NCI-H1694 treated with DMSO at 0.1 percent for 48 hours (cell line): ENCODE data around the gene AK3.
"Not testable (repeated sequence)": the region's sequence is repeated elsewhere in the genome, so short reads cannot be mapped to it uniquely, and the experiment has no call there.

Experiments used
- DNase-seq: peaks from one replicate; lab custom pipeline; 2025; lab: John Stamatoyannopoulos, UW

Gene AK3

GRCh38 chr9:4740638-4741364, at the start of gene AK3:
Gene AK3 (minus strand): TSS chr9:4741202. CDS start chr9:4741087, 115 bp downstream.
- peak; percentile 47 for DNase-seq

DNA sequence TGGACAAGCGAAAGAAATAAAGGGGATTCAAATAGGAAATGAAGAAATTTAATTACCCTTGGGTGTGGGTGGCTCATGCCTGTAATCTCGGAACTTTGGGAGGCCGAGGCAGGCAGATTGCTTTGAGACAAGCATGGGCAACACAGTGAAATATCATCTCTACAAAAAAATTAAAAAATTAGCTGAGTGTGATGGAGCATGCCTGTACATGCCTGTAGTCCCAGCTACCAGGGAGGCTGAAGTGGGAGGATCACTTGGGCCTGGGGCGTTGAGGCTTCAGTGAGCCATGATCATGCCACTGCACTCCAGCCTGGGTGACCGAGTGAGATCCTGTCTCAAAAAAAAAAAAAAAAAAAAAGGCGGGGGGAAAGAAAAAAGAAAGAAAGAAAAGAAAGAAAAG, 47.7 kb upstream of the AK3 start:
- DNase-seq = no peak

GRCh38 chr9:4787876-4788275, 46.9 kb upstream of the AK3 start:
- no peak for DNase-seq

GRCh38 chr9:4786599-4786998, 45.6 kb upstream of the AK3 start:
- no peak for DNase-seq

- no peak for DNase-seq
Observed at GRCh38 chr9:4784403-4784802, 43.4 kb upstream of the AK3 start.

DNA sequence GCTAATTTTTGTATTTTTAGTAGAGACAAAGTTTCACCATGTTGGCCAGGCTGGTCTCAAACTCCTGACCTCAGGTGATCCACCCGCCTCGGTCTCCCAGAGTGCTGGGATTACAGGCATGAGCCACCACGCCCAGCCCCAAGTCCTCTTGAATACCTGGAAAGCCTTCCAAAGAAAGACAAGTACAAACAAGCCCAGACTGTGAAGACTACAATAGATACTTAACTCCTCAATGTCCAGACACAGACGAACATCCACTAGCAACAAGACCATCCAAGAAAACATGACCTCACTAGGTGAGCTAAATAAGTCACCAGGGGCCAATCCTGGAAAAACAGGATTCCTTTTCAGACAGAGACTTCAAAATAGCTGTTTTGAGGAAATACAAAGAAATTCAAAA, 42.2 kb upstream of the AK3 start:
- DNase-seq = not testable (repeated sequence)

GRCh38 chr9:4781408-4781807, 40.4 kb upstream of the AK3 start:
- DNase-seq = no peak

- DNase-seq = no peak
Observed at GRCh38 chr9:4780651-4781050, 39.6 kb upstream of the AK3 start.

DNA sequence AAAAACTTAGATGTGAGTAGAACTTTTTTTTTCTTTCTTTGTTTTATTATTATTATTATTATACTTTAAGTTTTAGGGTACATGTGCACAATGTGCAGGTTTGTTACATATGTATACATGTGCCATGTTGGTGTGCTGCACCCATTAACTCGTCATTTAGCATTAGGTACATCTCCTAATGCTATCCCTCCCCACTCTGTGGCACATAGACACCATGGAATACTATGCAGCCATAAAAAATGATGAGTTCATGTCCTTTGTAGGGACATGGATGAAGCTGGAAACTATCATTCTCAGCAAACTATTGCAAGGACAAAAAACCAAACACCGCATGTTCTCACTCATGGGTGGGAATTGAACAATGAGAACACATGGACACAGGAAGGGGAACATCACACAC, 34.0 kb upstream of the AK3 start:
- not testable (repeated sequence) for DNase-seq

DNA sequence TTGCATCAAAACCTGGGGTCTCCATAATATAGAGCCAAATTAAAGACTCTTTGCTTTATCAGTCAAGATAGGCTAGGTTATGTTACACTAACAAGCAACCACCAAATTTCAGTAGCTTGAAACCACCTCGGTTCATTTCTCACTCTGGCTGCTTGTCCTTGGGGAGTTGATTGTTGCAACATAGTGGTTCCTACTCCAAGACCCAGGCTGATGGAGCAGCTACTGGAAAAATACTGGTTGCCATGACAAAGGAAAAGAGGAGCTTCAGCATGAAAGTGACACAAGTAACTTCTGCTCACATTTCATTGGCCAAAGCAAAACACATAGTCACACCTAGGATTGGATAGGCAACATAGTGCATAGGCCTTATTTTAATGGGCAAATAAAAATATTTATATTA, 33.2 kb upstream of the AK3 start:
- DNase-seq = no peak

GRCh38 chr9:4771788-4772187, 30.8 kb upstream of the AK3 start:
- no peak for DNase-seq

DNA sequence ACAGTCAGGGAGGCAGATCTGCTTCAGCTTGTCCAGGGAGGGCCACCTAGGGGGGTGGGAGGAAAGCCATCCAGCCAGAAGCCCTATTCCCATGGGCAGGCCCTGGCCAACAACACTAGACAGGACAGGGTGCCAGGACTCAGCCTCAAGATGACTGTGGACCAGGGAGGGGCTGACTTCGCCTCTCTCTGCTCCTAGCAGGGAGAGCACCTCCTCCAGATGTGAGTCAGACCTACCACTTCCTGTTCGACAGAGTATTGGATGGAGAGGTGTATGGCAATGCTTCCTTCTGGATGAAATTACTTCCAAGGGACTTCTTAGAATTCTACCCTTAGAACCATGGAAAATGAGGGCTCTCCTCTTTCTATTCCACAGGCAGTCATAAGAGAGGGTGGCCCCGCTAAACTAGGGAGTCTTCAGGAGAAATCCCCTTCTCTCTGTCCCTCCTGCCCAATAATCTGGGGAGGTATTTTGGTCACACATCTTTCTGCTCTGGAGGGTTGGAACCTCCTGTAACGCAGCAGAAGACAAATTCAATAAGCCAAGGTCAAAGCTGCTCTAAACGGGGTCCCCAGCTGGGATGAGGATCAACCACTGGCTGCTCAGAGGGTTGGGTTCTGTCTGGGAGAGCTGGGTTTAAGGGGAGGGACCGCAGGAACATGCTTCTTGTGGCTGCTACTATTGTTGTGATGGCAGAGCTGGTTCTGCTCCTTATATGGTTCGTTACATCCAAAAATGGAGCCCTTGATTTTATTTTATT, 28.5 kb upstream of the AK3 start:
- no peak for DNase-seq

DNA sequence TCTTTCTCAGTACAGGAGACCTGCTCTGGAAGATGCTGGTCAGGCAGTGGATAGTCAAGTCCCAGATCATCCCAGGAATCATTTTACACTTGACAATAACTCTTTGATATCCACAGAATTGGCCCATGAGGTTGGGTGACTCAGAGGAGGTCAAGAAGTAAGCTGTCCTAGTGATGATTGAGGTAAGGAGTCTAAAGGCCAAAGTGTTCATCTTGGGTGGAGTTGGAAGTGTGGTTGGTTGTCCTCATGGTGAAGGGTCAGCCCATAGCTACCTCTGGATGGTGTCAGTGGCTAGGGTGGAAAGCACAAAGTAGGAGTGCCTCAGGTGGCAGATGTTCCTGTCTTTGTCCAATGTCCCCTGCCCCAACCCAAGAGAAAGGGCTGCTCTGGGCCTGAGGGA, 27.7 kb upstream of the AK3 start:
- no peak for DNase-seq

DNA sequence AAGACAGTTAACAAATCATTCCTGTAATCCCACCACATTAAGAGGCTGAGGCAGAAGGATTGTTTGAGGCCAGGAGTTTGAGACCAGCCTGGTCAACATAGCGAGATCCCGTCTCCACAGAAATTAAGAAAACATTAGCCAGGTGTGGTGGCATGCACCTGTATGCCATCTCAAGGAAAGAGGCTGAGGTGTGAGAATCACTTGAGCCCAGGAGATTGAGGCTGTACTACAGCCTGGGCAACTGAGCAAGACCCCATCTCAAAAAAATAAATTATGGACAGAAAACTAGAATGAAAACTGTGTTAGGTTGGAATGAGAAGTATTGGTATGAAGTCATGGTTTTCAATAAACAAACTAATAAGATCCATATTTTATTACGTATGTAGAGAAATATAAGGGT, 23.0 kb upstream of the AK3 start:
- DNase-seq = no peak

DNA sequence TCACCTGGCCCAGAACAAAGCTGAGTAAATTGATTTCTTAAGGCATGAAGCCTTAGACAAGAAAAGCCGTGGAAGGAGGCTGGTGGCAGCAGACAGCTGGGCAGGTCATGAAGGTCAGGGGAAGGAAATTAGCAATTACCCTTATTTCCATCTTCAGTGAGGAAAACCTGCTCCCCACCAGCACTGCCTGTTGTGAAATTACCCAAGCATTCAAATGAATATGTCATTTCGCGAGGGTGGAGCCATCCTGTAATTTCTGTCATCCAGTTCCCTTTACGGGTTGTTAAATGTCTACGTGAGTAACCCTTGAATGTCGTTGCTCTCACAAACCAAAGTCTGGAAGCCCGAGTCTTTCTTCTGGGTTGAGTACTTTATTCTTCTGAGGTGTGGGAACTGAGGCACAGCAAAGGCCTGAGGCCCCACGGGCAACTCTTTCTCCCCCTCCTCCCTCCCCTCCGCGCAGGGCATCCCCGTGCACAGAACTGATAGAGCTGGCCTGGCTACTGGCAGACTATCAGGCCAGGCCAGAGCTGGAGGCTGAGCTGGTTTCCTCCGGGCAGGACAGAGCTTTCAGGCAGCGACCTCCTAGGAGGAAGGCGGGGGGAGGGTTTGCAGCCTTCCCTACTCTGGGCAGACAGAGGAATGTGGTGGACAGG, 22.0 kb upstream of the AK3 start:
- no peak for DNase-seq

GRCh38 chr9:4762108-4762885, 21.3 kb upstream of the AK3 start:
- peak; percentile 69 for DNase-seq

- DNase-seq = no peak
Observed at GRCh38 chr9:4760122-4760521, 19.1 kb upstream of the AK3 start.

GRCh38 chr9:4756420-4756819, 15.4 kb upstream of the AK3 start:
- no peak for DNase-seq

DNA sequence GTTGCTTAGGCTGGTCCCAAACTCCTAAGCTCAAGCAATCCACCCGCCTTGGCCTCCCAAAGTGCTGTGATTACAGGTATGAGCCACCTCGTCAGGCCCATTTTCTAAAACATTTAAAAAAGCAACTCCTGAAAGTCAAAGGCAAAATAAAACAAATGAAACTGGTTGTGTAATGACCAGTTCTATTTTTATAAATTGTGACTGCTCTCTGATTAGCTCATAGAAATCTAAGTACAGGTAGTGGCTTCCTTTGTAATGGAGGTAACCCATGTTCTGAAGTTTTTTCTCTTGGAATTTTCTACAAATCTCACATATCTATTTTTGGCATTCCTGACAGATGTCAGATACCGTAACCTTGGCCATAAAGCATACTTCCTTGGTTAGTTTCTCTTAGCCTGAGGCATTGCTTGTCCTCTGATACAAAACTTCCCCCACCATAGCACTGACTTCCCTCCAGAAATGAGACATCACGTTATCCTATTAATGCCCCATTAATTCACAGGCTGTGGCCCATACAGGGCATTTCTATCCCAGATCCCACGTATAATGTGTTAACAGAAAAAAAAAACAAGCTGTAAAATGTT, 14.1 kb upstream of the AK3 start:
- no peak for DNase-seq

DNA sequence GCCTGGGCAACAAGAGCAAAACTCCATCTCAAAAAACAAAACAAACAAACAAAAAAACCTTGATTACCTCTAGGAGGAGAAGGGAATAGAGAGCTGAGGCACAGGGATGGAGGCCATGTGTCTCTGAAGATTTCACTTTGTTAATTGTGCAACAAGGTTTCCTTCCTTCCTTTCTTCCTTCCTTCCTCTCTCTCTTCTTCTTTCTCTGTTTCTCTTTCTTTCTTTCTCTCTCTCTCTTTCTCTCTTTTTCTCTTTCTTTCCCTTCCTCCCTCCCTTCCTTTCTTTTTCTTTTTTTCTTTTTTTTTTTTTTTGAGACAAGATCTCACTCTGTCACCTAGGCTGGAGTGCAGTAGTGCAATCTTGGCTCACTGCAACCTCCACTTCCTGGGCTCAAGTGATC, 13.5 kb upstream of the AK3 start:
- DNase-seq = not testable (repeated sequence)

DNA sequence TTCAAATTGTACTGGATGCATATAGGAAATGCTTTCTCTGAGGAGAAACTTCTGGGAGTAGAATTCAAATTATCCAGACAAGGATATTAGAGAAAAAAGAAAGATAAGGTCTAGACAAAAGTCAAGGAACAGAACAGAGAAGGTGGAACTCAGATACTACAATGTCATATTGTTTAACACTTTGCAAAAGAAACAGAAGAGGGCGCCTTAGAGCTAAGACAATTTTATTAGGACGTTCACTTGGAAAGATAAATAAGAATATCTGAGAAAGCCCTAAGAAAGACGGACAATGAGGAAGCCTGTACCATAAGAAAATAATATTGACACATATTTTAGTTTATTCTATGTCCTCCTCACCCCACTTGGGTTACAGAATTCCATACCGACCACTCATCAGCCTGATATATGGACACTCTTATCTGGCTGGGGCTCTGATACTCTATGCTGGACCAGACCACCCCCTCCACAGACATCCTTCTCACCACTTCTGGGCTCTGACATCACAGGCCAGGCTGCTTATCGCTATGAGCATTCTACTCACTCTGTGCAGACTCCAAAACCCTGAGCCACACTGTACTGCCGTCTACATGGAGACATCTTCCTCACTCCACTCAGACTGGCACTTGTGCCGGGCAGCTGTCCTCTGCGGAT, 9.1 kb upstream of the AK3 start:
- peak; percentile 39 for DNase-seq
